Liver (tissue), 9 donors: ENCODE results near the gene GATA3. TPM values are rescaled to one million over a fixed set of nuclear protein-coding genes. Genes with fewer than 3 reads are reported as not detected.

ENCODE experiments used
- DNase-seq: peaks from one replicate; pipeline ENCODE4 v3.0.0-alpha.2; 2017; ENCODE audit warnings: low spot score
- H3K27ac ChIP-seq, 2 donors: one replicate each; pipeline ENCODE4 v1.7.0; 2013; ENCODE audit warnings: inconsistent platforms in 2 of 2, low read length in 2 of 2, control low read depth in 1 of 2, low read depth in 1 of 2, mild to moderate bottlenecking in 1 of 2
- H3K27me3 ChIP-seq, 4 donors: one replicate each; pipeline versions ENCODE4 v1.6.1 to v1.7.0; 2013; ENCODE audit warnings: low read length in 3 of 4, inconsistent platforms in 1 of 4, mild to moderate bottlenecking in 1 of 4, moderate library complexity in 1 of 4; ENCODE audit not compliant: control insufficient read depth in 4 of 4, insufficient read depth in 4 of 4
- H3K36me3 ChIP-seq, 4 donors: one replicate each; pipeline versions ENCODE4 v1.6.1 to v1.7.0; 2013; ENCODE audit warnings: low read length in 3 of 4, mild to moderate bottlenecking in 3 of 4, low read depth in 1 of 4, moderate library complexity in 1 of 4; ENCODE audit not compliant: control insufficient read depth in 4 of 4, insufficient read depth in 3 of 4
- H3K4me1 ChIP-seq, 4 donors: one replicate each; pipeline versions ENCODE4 v1.6.1 to v1.7.0; 2013; ENCODE audit warnings: low read length in 3 of 4, mild to moderate bottlenecking in 3 of 4, moderate library complexity in 1 of 4; ENCODE audit not compliant: control insufficient read depth in 4 of 4, insufficient read depth in 4 of 4
- H3K4me3 ChIP-seq, 3 donors: one replicate each; pipeline versions ENCODE4 v1.6.1 to v1.7.0; 2013; ENCODE audit warnings: low read length in 3 of 3, control low read depth in 1 of 3, low read depth in 1 of 3, mild to moderate bottlenecking in 1 of 3
- H3K9ac ChIP-seq, 2 donors: one replicate each; pipeline ENCODE4 v1.7.0; 2013; ENCODE audit warnings: low read length in 2 of 2, mild to moderate bottlenecking in 2 of 2, moderate library complexity in 2 of 2, control low read depth in 1 of 2, low read depth in 1 of 2
- H3K9me3 ChIP-seq, 4 donors: one replicate each; pipeline versions ENCODE4 v1.6.1 to v1.7.0; 2013; ENCODE audit warnings: low read length in 3 of 4; ENCODE audit not compliant: control insufficient read depth in 4 of 4
- EGR1 ChIP-seq, 2 donors: IDR thresholded peaks; 2 replicates each; pipeline ENCODE4 v1.6.1; 2016 to 2018; ENCODE audit warnings: antibody characterized with exemption in 2 of 2, low read depth in 2 of 2
- FOXA1 ChIP-seq: IDR thresholded peaks from 2 replicates; pipeline ENCODE4 v1.6.1; 2016; ENCODE audit warnings: antibody characterized with exemption
- FOXA2 ChIP-seq: IDR thresholded peaks from 2 replicates; pipeline ENCODE4 v1.6.1; 2016; ENCODE audit warnings: antibody characterized with exemption
- GABPA ChIP-seq, 2 donors: IDR thresholded peaks in 1 of 2; conservative IDR thresholded peaks in 1 of 2; 2 replicates each; pipeline ENCODE4 v1.6.1; 2016; ENCODE audit warnings: antibody characterized with exemption in 2 of 2, mild to moderate bottlenecking in 1 of 2, moderate library complexity in 1 of 2
- HNF4A ChIP-seq, 2 donors: conservative IDR thresholded peaks; 2 replicates each; pipeline ENCODE4 v1.6.1; 2016; ENCODE audit warnings: antibody characterized with exemption in 2 of 2, mild to moderate bottlenecking in 2 of 2
- HNF4G ChIP-seq: IDR thresholded peaks from 2 replicates; pipeline ENCODE4 v1.6.1; 2016; ENCODE audit warnings: antibody characterized with exemption
- JUND ChIP-seq, 2 donors: IDR thresholded peaks; 2 replicates each; pipeline ENCODE4 v1.6.1; 2016; ENCODE audit warnings: antibody characterized with exemption in 2 of 2
- NR2F2 ChIP-seq: IDR thresholded peaks from 2 replicates; pipeline ENCODE4 v1.6.1; 2016; ENCODE audit warnings: antibody characterized with exemption
- RAD21 ChIP-seq, 2 donors: IDR thresholded peaks; 2 replicates each; pipeline ENCODE4 v1.6.1; 2016; ENCODE audit warnings: antibody characterized with exemption in 2 of 2, mild to moderate bottlenecking in 2 of 2
- SP1 ChIP-seq: IDR thresholded peaks from 2 replicates; pipeline ENCODE4 v1.6.1; 2018; ENCODE audit warnings: antibody characterized with exemption, mild to moderate bottlenecking
- TAF1 ChIP-seq: conservative IDR thresholded peaks from 2 replicates; pipeline ENCODE4 v1.6.1; 2016; ENCODE audit warnings: antibody characterized with exemption, mild to moderate bottlenecking
- YY1 ChIP-seq: IDR thresholded peaks from 2 replicates; pipeline ENCODE4 v1.6.1; 2016; ENCODE audit warnings: antibody characterized with exemption, mild to moderate bottlenecking
- WGBS: extraction: QIAGEN DNeasy Blood & Tissue Kit; methylation state at CpG from one replicate; pipeline ENCODE4 v1.1.7; 2013; 5-methylcytosine and 5-hydroxymethylcytosine counted together
- polyA plus RNA-seq, 2 donors: library from polyadenylated mRNA; stranded (reverse) in 1 of 2; unstranded in 1 of 2; fragments of 200-250 nt in 1 of 2; fragments of >200 nt in 1 of 2; fragmentation: Nextera tagmentation in 1 of 2; extraction: Ambion mirVana in 1 of 2; gene quantifications; one replicate each; pipeline versions ENCODE4 v1.2.1 to v1.2.3, GENCODE V29; 2013 to 2015
- total RNA-seq, 2 donors: library from RNA; depleted of rRNA; stranded (reverse); fragments of >200 nt; gene quantifications; one replicate each; pipeline ENCODE4 v1.2.3, GENCODE V29; 2014
- TF ChIP-seq, protein P1 (sequence below): IDR thresholded peaks from 2 replicates; pipeline ENCODE4 v1.6.1; 2016; ENCODE audit warnings: antibody characterized with exemption, mild to moderate bottlenecking
- TF ChIP-seq, protein P2 (sequence below): IDR thresholded peaks from 2 replicates; pipeline ENCODE4 v1.6.1; 2016; ENCODE audit warnings: antibody characterized with exemption
- TF ChIP-seq, protein P3 (sequence below): fragments of 150-350 bp; IDR thresholded peaks from 2 replicates; pipeline ENCODE4 v1.5.1; 2017; ENCODE audit warnings: improper control_type of control experiment, low read depth, low read length; ENCODE audit not compliant: missing input control
- TF ChIP-seq, protein P4 (sequence below): IDR thresholded peaks from 2 replicates; pipeline ENCODE4 v1.6.1; 2016; ENCODE audit warnings: antibody characterized with exemption
- donor health status: healthy.
- donor health status: healthy.
- donor health status: healthy.
- donor health status: healthy.
- donor health status: healthy.

GATA3 gene
- total and polyA plus RNA-seq, 4 donors: 0.08 to 0.51 (median 0.21) TPM

DNA sequence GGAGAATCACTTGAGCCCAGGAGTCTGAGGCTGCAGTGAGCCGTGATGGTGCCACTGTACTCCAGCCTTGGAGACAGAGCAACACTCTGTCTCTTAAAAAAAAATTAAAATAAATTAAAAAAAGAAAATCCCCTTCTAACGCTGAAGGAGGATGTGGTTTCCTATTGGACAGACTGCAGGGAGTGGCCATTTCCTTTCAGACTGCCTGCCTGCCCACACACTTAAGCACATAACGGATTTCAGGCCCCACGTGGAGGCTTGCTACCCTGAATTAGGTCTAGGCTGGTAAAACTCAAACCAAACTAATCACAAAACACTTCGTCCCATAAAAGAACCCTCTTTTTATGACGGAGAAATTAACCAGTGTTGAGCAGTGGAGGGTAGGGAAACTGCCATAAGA, 34.0 kb downstream of the GATA3 start:
- H3K4me1 ChIP-seq: no peaks in the 10 kb centered on the region
- TF ChIP-seq, protein P1, sequence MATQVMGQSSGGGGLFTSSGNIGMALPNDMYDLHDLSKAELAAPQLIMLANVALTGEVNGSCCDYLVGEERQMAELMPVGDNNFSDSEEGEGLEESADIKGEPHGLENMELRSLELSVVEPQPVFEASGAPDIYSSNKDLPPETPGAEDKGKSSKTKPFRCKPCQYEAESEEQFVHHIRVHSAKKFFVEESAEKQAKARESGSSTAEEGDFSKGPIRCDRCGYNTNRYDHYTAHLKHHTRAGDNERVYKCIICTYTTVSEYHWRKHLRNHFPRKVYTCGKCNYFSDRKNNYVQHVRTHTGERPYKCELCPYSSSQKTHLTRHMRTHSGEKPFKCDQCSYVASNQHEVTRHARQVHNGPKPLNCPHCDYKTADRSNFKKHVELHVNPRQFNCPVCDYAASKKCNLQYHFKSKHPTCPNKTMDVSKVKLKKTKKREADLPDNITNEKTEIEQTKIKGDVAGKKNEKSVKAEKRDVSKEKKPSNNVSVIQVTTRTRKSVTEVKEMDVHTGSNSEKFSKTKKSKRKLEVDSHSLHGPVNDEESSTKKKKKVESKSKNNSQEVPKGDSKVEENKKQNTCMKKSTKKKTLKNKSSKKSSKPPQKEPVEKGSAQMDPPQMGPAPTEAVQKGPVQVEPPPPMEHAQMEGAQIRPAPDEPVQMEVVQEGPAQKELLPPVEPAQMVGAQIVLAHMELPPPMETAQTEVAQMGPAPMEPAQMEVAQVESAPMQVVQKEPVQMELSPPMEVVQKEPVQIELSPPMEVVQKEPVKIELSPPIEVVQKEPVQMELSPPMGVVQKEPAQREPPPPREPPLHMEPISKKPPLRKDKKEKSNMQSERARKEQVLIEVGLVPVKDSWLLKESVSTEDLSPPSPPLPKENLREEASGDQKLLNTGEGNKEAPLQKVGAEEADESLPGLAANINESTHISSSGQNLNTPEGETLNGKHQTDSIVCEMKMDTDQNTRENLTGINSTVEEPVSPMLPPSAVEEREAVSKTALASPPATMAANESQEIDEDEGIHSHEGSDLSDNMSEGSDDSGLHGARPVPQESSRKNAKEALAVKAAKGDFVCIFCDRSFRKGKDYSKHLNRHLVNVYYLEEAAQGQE: no peak
- no peak for TF ChIP-seq HNF4G
- TF ChIP-seq FOXA1: no peak
- TF ChIP-seq EGR1 (IDR thresholded peaks at IDR 0.05; ENCODE audit: low read depth in 2 of 2): no peak
- TF ChIP-seq, protein P2, sequence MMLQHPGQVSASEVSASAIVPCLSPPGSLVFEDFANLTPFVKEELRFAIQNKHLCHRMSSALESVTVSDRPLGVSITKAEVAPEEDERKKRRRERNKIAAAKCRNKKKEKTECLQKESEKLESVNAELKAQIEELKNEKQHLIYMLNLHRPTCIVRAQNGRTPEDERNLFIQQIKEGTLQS: no peak
- TF ChIP-seq SP1: no peak
- TF ChIP-seq FOXA2: no peak
- no peak for TF ChIP-seq HNF4A (conservative IDR thresholded peaks at IDR 0.05)
- TF ChIP-seq RAD21 (IDR thresholded peaks at IDR 0.05): no peak
- no peak overlapping the region for H3K27ac ChIP-seq
- 63% methylated on average over 6 of the region's 6 CpGs for WGBS
- H3K4me3 ChIP-seq: no peak overlapping the region
- H3K27me3 ChIP-seq: peaks cover 0 to 3% (median 0%) of the 10 kb centered on the region in 4 donors
- no peak for DNase-seq
- H3K9me3 ChIP-seq: no peaks in the 10 kb centered on the region
- no peak overlapping the region for H3K9ac ChIP-seq
- H3K36me3 ChIP-seq: no peaks in the 10 kb centered on the region

DNA sequence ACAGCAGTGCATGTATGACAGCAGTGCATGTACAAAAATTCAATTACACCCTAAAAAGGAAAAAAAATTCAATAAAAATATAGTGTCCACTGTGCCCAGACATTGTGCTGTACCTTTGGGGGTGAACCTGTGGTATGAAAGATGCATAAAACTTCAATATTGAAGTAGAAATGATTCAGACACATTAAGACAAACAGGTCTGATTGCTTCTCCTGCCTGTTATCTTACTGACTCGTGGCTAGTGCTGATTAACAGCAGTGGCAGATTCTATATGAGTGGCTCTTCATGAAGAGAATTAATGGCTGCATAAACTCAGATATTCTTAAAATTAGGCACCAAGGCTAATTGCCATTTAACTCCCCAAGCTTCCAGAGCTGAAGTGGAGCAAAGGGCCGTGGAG, 37.9 kb downstream of the GATA3 start:
- Histone ChIP-seq H3K4me1 (no peaks in the 10 kb centered on the region), H3K27me3 (no peaks in the 10 kb centered on the region), H3K27ac (no peak overlapping the region), H3K4me3 (no peak overlapping the region), H3K9ac (no peak overlapping the region), H3K36me3 (no peaks in the 10 kb centered on the region), H3K9me3 (no peaks in the 10 kb centered on the region)
- TF ChIP-seq FOXA2: no peak
- TF ChIP-seq HNF4A (conservative IDR thresholded peaks at IDR 0.05): no peak
- no peak for TF ChIP-seq TAF1
- TF ChIP-seq, protein P1: no peak
- TF ChIP-seq, protein P3, sequence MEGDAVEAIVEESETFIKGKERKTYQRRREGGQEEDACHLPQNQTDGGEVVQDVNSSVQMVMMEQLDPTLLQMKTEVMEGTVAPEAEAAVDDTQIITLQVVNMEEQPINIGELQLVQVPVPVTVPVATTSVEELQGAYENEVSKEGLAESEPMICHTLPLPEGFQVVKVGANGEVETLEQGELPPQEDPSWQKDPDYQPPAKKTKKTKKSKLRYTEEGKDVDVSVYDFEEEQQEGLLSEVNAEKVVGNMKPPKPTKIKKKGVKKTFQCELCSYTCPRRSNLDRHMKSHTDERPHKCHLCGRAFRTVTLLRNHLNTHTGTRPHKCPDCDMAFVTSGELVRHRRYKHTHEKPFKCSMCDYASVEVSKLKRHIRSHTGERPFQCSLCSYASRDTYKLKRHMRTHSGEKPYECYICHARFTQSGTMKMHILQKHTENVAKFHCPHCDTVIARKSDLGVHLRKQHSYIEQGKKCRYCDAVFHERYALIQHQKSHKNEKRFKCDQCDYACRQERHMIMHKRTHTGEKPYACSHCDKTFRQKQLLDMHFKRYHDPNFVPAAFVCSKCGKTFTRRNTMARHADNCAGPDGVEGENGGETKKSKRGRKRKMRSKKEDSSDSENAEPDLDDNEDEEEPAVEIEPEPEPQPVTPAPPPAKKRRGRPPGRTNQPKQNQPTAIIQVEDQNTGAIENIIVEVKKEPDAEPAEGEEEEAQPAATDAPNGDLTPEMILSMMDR: no peak
- no peak for TF ChIP-seq YY1
- no peak for TF ChIP-seq EGR1 (IDR thresholded peaks at IDR 0.05; ENCODE audit: low read depth in 2 of 2)
- TF ChIP-seq GABPA (IDR thresholded peaks at IDR 0.05 in 1 of 2, conservative IDR thresholded peaks at IDR 0.05 in 1 of 2): no peak
- TF ChIP-seq, protein P2: no peak
- no peak for TF ChIP-seq JUND (IDR thresholded peaks at IDR 0.05)
- TF ChIP-seq NR2F2: no peak
- TF ChIP-seq, protein P4, sequence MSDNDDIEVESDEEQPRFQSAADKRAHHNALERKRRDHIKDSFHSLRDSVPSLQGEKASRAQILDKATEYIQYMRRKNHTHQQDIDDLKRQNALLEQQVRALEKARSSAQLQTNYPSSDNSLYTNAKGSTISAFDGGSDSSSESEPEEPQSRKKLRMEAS: no peak
- WGBS: 74% methylated on average over 2 of the region's 2 CpGs
- DNase-seq: no peak
